ENCODE results near the gene GABBR1.

GRCh38 chr6:29620630-29621029 lies 12.4 kb downstream of the GABBR1 start:
- TF ChIP-seq CTCF (IDR thresholded peaks at IDR 0.05) (no peak), POLR2A (IDR thresholded peaks at IDR 0.05) (no peak)
